ENCODE data around the gene NRBP1. TPM values are rescaled to one million over a fixed set of nuclear protein-coding genes. Genes with fewer than 3 reads are reported as not detected.

NRBP1 gene
- total RNA-seq, 1 experiment from 2014 or later: 140 TPM

DNA sequence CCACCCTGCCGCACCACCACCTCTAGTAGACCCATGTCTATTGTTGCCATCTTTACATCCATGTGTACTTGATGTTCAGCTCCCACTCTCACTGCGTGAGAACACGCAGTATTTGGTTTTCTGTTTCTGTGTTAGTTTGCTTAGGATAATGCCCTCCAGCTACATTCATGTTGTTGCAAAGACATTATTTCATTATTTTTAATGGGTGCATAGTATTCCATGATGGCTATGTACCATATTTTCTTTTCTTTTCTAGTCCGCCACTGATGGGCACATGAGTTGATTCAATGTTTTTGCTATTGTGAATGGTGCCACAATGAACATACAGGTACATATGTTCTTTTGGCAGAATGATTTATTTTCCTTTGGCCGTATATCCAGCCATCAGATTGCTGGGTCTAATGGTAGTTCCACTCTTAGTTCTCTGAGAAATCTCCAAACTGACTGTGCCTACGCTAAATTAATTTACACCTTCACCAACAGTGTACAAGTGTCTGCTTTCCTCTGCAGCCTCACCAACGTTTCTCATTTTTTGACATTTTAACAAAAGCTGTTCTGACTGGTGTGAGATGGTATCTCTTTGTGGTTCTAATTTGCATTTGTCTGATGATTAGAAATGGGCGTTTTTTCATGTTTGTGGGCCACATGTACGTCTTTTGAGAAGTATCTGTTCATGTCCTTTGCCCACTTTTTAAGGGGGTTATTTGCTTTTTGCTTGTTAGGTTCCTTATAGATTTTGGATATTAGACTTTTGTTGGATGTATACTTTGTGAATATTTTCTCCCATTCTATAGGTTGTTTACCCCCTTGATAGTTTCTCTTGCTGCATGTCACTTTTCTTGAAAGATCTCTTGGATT is 37.4 kb upstream of the NRBP1 start:
- Histone ChIP-seq H3K23ac (ENCODE audit: insufficient read length, low read depth, low read length) (no peak overlapping the region), H2BK120ac (ENCODE audit: low read depth, low read length, poor library complexity, severe bottlenecking) (no peak overlapping the region), H3K27me3 (ENCODE audit: insufficient read depth, low read length) (no peaks in the 10 kb centered on the region), H2BK5ac (ENCODE audit: insufficient read length, low read length) (no peak overlapping the region), H3K14ac (ENCODE audit: insufficient read depth, low read length) (no peak overlapping the region), H3K27ac (ENCODE audit: insufficient read length, low read depth, low read length) (no peak overlapping the region), H4K20me1 (ENCODE audit: control insufficient read depth, insufficient read depth, insufficient read length) (no peaks in the 10 kb centered on the region), H2AFZ (ENCODE audit: low read length) (no peak overlapping the region), H3K4me1 (ENCODE audit: insufficient read depth, low read length) (no peaks in the 10 kb centered on the region), H2BK15ac (ENCODE audit: low read depth, low read length) (no peak overlapping the region), H2AK5ac (ENCODE audit: insufficient read length, low read length) (no peak overlapping the region), H4K91ac (ENCODE audit: insufficient read length, low read depth, low read length) (no peak overlapping the region), H3K4me2 (ENCODE audit: insufficient read depth, insufficient read length, low read length) (no peak overlapping the region), H2BK12ac (ENCODE audit: insufficient read length, low read depth, low read length) (no peak overlapping the region), H2BK20ac (ENCODE audit: low read depth, low read length, poor library complexity, severe bottlenecking) (no peak overlapping the region), H4K5ac (ENCODE audit: insufficient read length, low read depth, low read length) (no peak overlapping the region), H3K9me3 (ENCODE audit: control insufficient read depth, low read depth, low read length) (no peaks in the 10 kb centered on the region), H3K4ac (ENCODE audit: low read depth, low read length) (no peak overlapping the region), H3K79me2 (ENCODE audit: insufficient read depth, low read length) (peaks cover 27% of the 10 kb centered on the region; the same call in 1 of the 2 replicates), H3K9ac (ENCODE audit: extremely low read depth, insufficient read length, low read length) (no peak overlapping the region), H4K8ac (replicated peaks; ENCODE audit: insufficient read length, low read depth, low read length) (no peak overlapping the region), H3K23me2 (ENCODE audit: insufficient read length, low read depth, low read length, poor library complexity, severe bottlenecking) (no peaks in the 10 kb centered on the region), H3T11ph (ENCODE audit: low read length) (no peak overlapping the region), H3K56ac (ENCODE audit: insufficient read length, low read depth, low read length) (no peak overlapping the region), H3K79me1 (ENCODE audit: insufficient read depth, low read depth, low read length, poor library complexity, severe bottlenecking) (peaks cover 6% of the 10 kb centered on the region), H3K18ac (ENCODE audit: insufficient read length, low read depth, low read length) (no peak overlapping the region)
- Mint-ChIP-seq H3K4me3 (no peak overlapping the region), H3K4me1 (no peaks in the 10 kb centered on the region), H3K27ac (no peak overlapping the region), H3K9me3 (no peaks in the 10 kb centered on the region), H3K27me3 (ENCODE audit: low read depth) (no peaks in the 10 kb centered on the region), H3K36me3 (ENCODE audit: insufficient read depth in 1 of 3, low read depth in 3 of 3) (peaks cover 16 to 39% (median 22%) of the 10 kb centered on the region in 3 experiments; a peak in 6 of 7 replicates)
- DNase-seq: no peak
- TF ChIP-seq CTCF (conservative IDR thresholded peaks at IDR 0.05): no peak
- WGBS (ENCODE audit: extremely low coverage, insufficient read length, low lambda C conversion rate): no CpG with 5 or more reads among the region's 9 CpGs

Data from H9 (cell line).